Psoas muscle (tissue), 8 donors: Measurements from ENCODE around the gene HPCAL1. TPM values are rescaled to one million over a fixed set of nuclear protein-coding genes. Genes with fewer than 3 reads are reported as not detected.

ENCODE experiments used
- ATAC-seq, 4 donors: fragments of 200-7000 bp; cut with Tn5 transposase; one replicate each; pipeline ENCODE4 v1.9.1; 2020; ENCODE audit warnings: moderate library complexity in 3 of 4, mild to moderate bottlenecking in 2 of 4
- DNase-seq, 2 donors: peaks; one replicate each; pipeline ENCODE4 v3.0.0-alpha.2; 2020
- H3K27ac ChIP-seq: fragments of 200-600 bp; one replicate; pipeline ENCODE4 v1.8.0; 2022
- H3K27me3 ChIP-seq, 3 donors: fragments of 200-600 bp in 1 of 3; one replicate each; pipeline versions ENCODE4 v1.6.1 to v1.8.0; 2013 to 2022; ENCODE audit warnings: low read length in 2 of 3, mild to moderate bottlenecking in 2 of 3, moderate library complexity in 1 of 3; ENCODE audit not compliant: insufficient read depth in 3 of 3
- H3K36me3 ChIP-seq, 2 donors: fragments of 200-600 bp in 1 of 2; one replicate each; pipeline versions ENCODE4 v1.6.1 to v1.8.0; 2013 to 2022; ENCODE audit warnings: low read depth in 1 of 2, mild to moderate bottlenecking in 1 of 2, moderate library complexity in 1 of 2; ENCODE audit not compliant: insufficient read depth in 1 of 2
- H3K4me1 ChIP-seq: fragments of 200-600 bp; one replicate; pipeline ENCODE4 v1.8.0; 2022
- H3K4me3 ChIP-seq: fragments of 200-600 bp; one replicate; pipeline ENCODE4 v1.8.0; 2022; ENCODE audit warnings: mild to moderate bottlenecking
- H3K9me3 ChIP-seq: fragments of 200-600 bp; one replicate; pipeline ENCODE4 v1.8.0; 2022
- WGBS, 3 donors: extraction: QIAGEN DNeasy Blood & Tissue Kit; methylation state at CpG; one replicate each; pipeline versions ENCODE4 v1.1.6 to v1.1.7; 2013; 5-methylcytosine and 5-hydroxymethylcytosine counted together
- intact Hi-C, 2 donors: fragments of 100-400 bp; cut with DNase I; formaldehyde crosslinking; loops; one replicate each; pipeline versions ENCODE4 v1.11.0 to v1.14.2; 2022
- polyA plus RNA-seq, 3 donors: library from polyadenylated mRNA; stranded (reverse); fragments of 200-250 nt; gene quantifications; one replicate each; pipeline ENCODE4 v1.2.3, GENCODE V29; 2013
- total RNA-seq, 4 donors: library from RNA; stranded (reverse); fragmentation: NEBNext Ultra II Directional in 2 of 4; extraction: Animal tissue kit (Norgen Biotek cat#: 25700) in 2 of 4; gene quantifications; one replicate each; pipeline versions ENCODE4 v1.2.1 to v1.2.4, GENCODE V29; 2021 to 2023
- TF ChIP-seq, protein P1 (sequence below): fragments of 200-600 bp; IDR thresholded peaks from one replicate; pipeline ENCODE4 v1.8.0; 2022; ENCODE audit warnings: antibody characterized with exemption
- donor health status: healthy with polysubstance abuse.
- donor health status: DM: no; HTN: no; CAD: no; lungs with moderate emphysema.
- donor health status: Bipolar disorder and iron deficiency.
- donor health status: healthy.
- donor health status: DM: yes; HTN: yes; CAD: no.
- donor health status: DM: no; HTN: no; CAD: no.
- donor health status: DM: no; HTN: no; CAD: no.
- donor health status: DM: yes; HTN: yes; CAD: no.

Gene HPCAL1
- total and polyA plus RNA-seq, 7 donors = 16.1 to 182 (median 33.4) TPM

DNA sequence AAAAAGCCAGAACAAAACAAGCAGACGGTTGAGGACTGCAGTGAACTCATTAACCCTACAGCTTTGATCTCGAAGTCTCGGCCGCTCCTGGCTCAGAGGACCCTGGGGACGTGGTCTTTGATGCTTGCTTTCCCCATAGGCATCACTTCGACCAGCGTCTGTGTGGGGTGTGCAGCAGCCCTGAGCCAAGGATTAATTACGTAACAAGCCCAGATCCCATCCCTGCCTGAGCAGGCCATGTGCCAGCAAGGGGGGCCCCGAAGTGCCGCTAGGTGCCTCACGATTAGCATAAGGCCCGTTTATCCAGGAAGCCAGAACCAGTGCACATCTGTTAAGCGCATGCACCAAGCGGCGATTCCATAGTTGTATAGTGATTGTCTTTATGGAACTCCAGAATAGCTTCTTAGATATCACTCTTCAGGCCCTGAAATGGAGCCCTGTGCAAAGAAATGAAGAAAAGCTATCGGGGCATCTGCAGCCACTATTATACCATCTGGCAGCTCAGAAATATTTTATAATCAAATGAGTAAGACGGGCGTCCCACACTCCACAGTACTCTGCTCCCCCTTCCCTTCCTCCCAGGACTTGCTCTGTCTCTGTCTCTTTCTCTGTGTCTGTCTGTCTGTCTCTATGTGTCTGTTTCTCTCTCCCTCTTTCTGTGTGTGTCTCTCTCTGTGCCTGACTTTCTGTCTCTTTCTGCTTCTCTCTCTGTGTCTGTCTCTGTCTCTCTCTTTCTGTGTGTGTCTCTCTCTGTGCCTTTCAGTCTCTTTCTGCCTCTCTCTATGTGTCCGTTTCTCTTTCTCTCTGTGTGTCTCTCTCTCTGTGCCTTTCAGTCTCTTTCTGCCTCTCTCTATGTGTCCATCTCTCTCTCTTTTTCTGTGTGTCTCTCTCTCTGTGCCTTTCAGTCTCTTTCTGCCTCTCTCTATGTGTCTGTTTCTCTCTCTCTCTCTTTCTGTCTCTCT, 41.7 kb downstream of the HPCAL1 start:
- TF ChIP-seq, protein P1, sequence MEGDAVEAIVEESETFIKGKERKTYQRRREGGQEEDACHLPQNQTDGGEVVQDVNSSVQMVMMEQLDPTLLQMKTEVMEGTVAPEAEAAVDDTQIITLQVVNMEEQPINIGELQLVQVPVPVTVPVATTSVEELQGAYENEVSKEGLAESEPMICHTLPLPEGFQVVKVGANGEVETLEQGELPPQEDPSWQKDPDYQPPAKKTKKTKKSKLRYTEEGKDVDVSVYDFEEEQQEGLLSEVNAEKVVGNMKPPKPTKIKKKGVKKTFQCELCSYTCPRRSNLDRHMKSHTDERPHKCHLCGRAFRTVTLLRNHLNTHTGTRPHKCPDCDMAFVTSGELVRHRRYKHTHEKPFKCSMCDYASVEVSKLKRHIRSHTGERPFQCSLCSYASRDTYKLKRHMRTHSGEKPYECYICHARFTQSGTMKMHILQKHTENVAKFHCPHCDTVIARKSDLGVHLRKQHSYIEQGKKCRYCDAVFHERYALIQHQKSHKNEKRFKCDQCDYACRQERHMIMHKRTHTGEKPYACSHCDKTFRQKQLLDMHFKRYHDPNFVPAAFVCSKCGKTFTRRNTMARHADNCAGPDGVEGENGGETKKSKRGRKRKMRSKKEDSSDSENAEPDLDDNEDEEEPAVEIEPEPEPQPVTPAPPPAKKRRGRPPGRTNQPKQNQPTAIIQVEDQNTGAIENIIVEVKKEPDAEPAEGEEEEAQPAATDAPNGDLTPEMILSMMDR = no peak
- peaks cover 4% of the 10 kb centered on the region for H3K4me1 ChIP-seq
- ATAC-seq (no peak), DNase-seq (peak in 1 of 2 donors; percentile 31)
- no peaks in the 10 kb centered on the region for H3K36me3 ChIP-seq
- H3K27me3 ChIP-seq = peaks cover 0 to 2% (median 0%) of the 10 kb centered on the region in 3 donors
- no peak overlapping the region for H3K27ac ChIP-seq
- H3K9me3 ChIP-seq = no peaks in the 10 kb centered on the region
- WGBS, 3 donors = 71 to 77% (median 76%) methylated on average over 19 of the region's 19 CpGs
- H3K4me3 ChIP-seq = no peak overlapping the region
- intact Hi-C loops = no loop called here

DNA sequence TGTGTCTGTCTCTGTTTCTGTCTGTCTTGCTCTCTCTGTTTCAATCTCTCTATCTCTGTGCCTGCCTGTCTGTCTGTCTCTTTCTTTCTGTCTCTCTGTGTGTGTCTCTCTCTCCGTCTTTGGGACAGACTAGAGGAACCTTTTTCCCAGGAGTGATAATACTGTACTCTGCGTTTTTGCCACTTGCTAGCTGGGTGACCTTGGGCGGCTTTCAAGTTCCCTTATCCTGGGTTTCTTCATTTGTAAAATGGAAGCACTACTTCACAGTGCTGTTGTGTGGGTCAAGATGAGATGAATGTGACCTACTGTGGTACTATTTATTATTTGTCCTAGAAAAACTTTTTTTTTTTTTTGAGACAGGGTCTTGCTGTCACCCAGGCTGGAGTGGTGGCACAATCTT, 42.4 kb downstream of the HPCAL1 start:
- H3K9me3 ChIP-seq = no peaks in the 10 kb centered on the region
- TF ChIP-seq, protein P1 = no peak
- H3K36me3 ChIP-seq = no peaks in the 10 kb centered on the region
- 90 to 92% (median 91%) methylated on average over 3 of the region's 3 CpGs for WGBS, 3 donors
- ATAC-seq (no peak), DNase-seq (no peak)
- H3K27me3 ChIP-seq = peaks cover 0 to 2% (median 0%) of the 10 kb centered on the region in 3 donors
- peaks cover 4% of the 10 kb centered on the region for H3K4me1 ChIP-seq
- H3K4me3 ChIP-seq = no peak overlapping the region
- intact Hi-C loops = no loop called here
- H3K27ac ChIP-seq = no peak overlapping the region

DNA sequence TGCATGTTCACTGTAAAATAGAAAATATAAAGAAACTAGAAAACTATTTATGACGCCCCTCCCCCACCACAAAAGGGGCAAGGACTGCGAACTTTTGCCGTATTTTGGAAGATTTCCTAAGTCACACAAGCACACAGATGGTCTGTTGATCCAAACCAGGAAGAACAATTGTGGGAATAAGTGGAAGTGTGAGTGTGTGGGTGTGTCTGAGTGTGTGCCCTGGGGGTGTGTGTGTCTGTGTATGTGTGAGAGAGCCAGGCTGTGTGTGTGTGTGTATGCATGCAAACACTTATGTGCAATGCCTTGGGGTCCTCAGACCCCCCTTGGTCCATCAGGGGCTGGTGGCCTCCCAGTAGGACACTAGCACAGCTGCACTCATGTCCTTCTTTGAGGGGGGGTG, 43.1 kb downstream of the HPCAL1 start:
- DNase-seq (peak in 1 of 2 donors; percentile 31), ATAC-seq (no peak)
- Histone ChIP-seq H3K4me1 (peaks cover 4% of the 10 kb centered on the region), H3K27ac (no peak overlapping the region), H3K4me3 (no peak overlapping the region), H3K27me3 (peaks cover 0 to 2% (median 0%) of the 10 kb centered on the region in 3 donors), H3K36me3 (no peaks in the 10 kb centered on the region), H3K9me3 (no peaks in the 10 kb centered on the region)
- 71 to 92% (median 75%) methylated on average over 3 of the region's 3 CpGs for WGBS, 3 donors
- intact Hi-C loops = no loop called here
- TF ChIP-seq, protein P1 = no peak

DNA sequence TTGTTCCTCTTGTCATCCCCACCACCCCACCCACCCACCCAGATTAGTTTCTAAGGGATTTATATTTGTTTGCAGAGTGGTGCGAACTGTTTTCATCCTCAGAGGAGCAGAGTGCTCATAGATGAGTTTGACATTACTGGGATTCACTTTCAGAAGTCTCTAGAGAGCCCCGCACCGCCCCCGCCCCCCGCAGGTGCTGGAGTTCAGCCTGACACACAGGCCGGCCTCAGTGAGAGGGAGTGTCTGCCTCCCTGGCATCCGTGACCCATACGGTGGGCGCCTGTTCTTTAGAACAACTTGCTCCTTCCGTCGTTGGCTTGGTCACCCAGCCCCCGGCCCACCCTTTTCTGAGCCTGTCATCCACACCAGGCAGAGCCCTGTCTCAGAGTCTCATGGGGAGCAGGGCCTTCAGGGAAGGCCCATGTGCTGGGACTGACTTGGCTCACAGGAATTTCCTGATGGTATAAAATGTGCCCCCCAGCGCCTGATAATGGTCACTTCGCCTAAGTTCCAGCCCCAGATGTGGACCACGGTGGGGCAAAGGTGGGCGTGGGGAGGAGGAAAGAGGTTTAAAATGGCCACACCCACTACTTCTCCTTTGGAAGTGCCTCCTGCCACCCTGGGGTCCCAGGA, 44.3 kb downstream of the HPCAL1 start:
- no peak overlapping the region for H3K27ac ChIP-seq

More for the DNA sequence above, 44.3 kb downstream of the HPCAL1 start:
- ATAC-seq = no peak
- Histone ChIP-seq H3K27me3 (no peaks in the 10 kb centered on the region), H3K4me3 (no peak overlapping the region), H3K9me3 (no peaks in the 10 kb centered on the region), H3K4me1 (peaks cover 4% of the 10 kb centered on the region), H3K36me3 (no peaks in the 10 kb centered on the region)
- DNase-seq = peak in 1 of 2 donors; percentile 43
- 72 to 78% (median 72%) methylated on average over 16 of the region's 16 CpGs for WGBS, 3 donors
- intact Hi-C loops = no loop called here
- TF ChIP-seq, protein P1 = no peak
